Thoracic aorta (tissue), 2 donors: ENCODE measurements around the gene CRCP. TPM values are rescaled to one million over a fixed set of nuclear protein-coding genes. Genes with fewer than 3 reads are reported as not detected.

Experiments
- ATAC-seq: fragments of 150-250 bp; one replicate; pipeline ENCODE4 v1.8.0; 2017; ENCODE audit warnings: low read depth; ENCODE audit not compliant: insufficient number of reproducible peaks, low FRiP score
- DNase-seq: peaks from one replicate; pipeline ENCODE4 v3.0.0-alpha.2; 2020; ENCODE audit warnings: low spot score
- H3K27ac ChIP-seq, 2 donors: fragments of 200-600 bp; sonication (generic); 1 replicate in 1 of 2; 2 replicates in 1 of 2; pipeline ENCODE4 v1.5.1; 2016; ENCODE audit warnings: mild to moderate bottlenecking in 2 of 2, moderate library complexity in 2 of 2
- H3K27me3 ChIP-seq: fragments of 200-600 bp; sonication (generic); replicated peaks from 2 replicates; pipeline ENCODE4 v1.6.0; 2016; ENCODE audit warnings: mild to moderate bottlenecking; ENCODE audit not compliant: insufficient read depth
- H3K36me3 ChIP-seq: fragments of 200-600 bp; sonication (generic); one replicate; pipeline ENCODE4 v1.5.1; 2016
- H3K4me1 ChIP-seq, 2 donors: fragments of 200-600 bp; sonication (generic); 1 replicate in 1 of 2; 2 replicates in 1 of 2; pipeline versions ENCODE4 v1.5.1 to v1.6.0; 2016; ENCODE audit warnings: low read depth in 2 of 2, mild to moderate bottlenecking in 1 of 2; ENCODE audit not compliant: control insufficient read depth in 1 of 2
- H3K4me3 ChIP-seq: fragments of 200-600 bp; sonication (generic); 2 replicates; pipeline ENCODE4 v1.5.1; 2016; ENCODE audit warnings: mild to moderate bottlenecking
- H3K9me3 ChIP-seq: fragments of 200-600 bp; sonication (generic); 2 replicates; pipeline ENCODE4 v1.5.1; 2016
- total RNA-seq, 2 donors: library from RNA; depleted of rRNA; stranded (reverse); fragments of >200 nt; gene quantifications; one replicate each; pipeline versions ENCODE4 v1.1.0 to v1.2.3, GENCODE V29; 2016
- TF ChIP-seq, protein P1 (sequence below): fragments of 200-600 bp; sonication (generic); IDR thresholded peaks from one replicate; pipeline ENCODE4 v1.5.1; 2019; ENCODE audit warnings: antibody characterized with exemption

Gene CRCP
- total RNA-seq, 2 donors from 2014 or later: 32.5 to 43.5 TPM

DNA sequence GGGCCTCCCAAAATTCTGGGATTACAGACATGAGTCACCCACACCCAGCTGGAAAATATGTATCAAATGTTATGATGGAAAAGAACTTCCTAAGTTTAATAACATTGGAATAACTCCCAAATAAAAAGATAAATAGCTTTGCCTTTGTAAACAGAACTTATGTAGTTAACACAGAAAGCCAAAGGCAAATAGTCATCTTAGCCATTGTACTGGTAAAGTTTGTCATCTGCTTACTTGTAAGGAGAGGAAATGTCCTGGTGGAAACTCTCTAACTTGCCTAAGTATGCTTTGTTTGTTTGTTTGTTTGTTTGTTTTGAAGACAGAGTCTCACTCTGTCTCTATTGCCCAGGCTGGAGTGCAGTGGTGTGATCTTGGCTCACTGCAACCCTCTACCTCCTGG lies 66.7 kb downstream of the CRCP start:
- DNase-seq (no peak), ATAC-seq (no peak)
- no peaks in the 10 kb centered on the region for H3K36me3 ChIP-seq
- H3K4me3 ChIP-seq: no peak overlapping the region
- H3K27ac ChIP-seq: no peak overlapping the region
- no peaks in the 10 kb centered on the region for H3K27me3 ChIP-seq
- TF ChIP-seq, protein P1, sequence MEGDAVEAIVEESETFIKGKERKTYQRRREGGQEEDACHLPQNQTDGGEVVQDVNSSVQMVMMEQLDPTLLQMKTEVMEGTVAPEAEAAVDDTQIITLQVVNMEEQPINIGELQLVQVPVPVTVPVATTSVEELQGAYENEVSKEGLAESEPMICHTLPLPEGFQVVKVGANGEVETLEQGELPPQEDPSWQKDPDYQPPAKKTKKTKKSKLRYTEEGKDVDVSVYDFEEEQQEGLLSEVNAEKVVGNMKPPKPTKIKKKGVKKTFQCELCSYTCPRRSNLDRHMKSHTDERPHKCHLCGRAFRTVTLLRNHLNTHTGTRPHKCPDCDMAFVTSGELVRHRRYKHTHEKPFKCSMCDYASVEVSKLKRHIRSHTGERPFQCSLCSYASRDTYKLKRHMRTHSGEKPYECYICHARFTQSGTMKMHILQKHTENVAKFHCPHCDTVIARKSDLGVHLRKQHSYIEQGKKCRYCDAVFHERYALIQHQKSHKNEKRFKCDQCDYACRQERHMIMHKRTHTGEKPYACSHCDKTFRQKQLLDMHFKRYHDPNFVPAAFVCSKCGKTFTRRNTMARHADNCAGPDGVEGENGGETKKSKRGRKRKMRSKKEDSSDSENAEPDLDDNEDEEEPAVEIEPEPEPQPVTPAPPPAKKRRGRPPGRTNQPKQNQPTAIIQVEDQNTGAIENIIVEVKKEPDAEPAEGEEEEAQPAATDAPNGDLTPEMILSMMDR: no peak
- no peaks in the 10 kb centered on the region for H3K9me3 ChIP-seq
- H3K4me1 ChIP-seq: no peaks in the 10 kb centered on the region

DNA sequence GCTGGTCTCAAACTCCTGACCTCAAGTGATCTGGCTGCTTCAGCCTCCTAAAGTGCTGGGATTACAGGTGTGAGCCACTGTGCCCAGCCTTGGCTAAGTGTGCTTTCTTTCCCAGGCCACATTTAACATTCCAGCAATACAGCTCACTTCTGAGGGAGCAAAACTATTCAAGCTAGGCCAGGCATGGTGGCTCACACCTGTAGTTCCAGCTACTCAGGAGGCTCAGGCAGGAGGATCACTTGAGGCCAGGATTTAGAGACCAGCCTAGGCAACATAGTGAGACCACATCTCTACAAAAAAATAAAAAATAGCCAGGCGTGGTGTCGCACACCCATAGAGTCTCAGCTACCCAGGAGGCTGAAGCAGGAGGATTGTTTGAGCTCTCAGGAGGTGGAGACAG lies 67.2 kb downstream of the CRCP start:
- DNase-seq: no peak
- H3K36me3 ChIP-seq: no peaks in the 10 kb centered on the region
- no peaks in the 10 kb centered on the region for H3K4me1 ChIP-seq
- no peaks in the 10 kb centered on the region for H3K9me3 ChIP-seq
- H3K27me3 ChIP-seq: no peaks in the 10 kb centered on the region
- no peak overlapping the region for H3K27ac ChIP-seq
- ATAC-seq: no peak
- H3K4me3 ChIP-seq: no peak overlapping the region
- TF ChIP-seq, protein P1: no peak

- no peaks in the 10 kb centered on the region for H3K4me1 ChIP-seq
- ATAC-seq (no peak), DNase-seq (no peak)
- H3K4me3 ChIP-seq: no peak overlapping the region
- TF ChIP-seq, protein P1: no peak
- no peaks in the 10 kb centered on the region for H3K36me3 ChIP-seq
- no peaks in the 10 kb centered on the region for H3K27me3 ChIP-seq
- H3K9me3 ChIP-seq: no peaks in the 10 kb centered on the region
- H3K27ac ChIP-seq: no peak overlapping the region
Measured at GRCh38 chr7:66182920-66183319, 68.3 kb downstream of the CRCP start.

DNA sequence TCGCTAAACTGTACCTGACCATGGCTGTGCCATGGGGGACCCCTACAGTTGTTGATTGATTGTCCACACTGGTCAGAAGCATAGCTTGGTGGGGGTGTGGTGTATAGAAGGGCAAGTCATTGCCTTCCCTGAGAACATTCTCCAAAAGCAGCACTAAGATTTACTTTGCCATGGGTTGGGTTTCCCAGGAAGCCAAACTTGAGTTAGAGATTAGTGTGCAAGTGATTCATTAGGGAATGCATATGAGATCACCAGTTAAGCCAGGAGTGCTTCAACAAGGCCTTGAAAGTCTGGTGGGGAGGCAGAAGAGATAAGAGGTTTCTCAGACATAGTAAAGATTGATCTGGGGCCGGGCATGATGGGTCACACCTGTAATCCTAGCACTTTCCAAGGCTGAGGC lies 69.1 kb downstream of the CRCP start:
- Histone ChIP-seq H3K36me3 (no peaks in the 10 kb centered on the region), H3K9me3 (no peaks in the 10 kb centered on the region), H3K4me1 (no peaks in the 10 kb centered on the region), H3K4me3 (no peak overlapping the region), H3K27ac (no peak overlapping the region), H3K27me3 (no peaks in the 10 kb centered on the region)
- TF ChIP-seq, protein P1: no peak
- DNase-seq: no peak
- peak; percentile 70 for ATAC-seq

DNA sequence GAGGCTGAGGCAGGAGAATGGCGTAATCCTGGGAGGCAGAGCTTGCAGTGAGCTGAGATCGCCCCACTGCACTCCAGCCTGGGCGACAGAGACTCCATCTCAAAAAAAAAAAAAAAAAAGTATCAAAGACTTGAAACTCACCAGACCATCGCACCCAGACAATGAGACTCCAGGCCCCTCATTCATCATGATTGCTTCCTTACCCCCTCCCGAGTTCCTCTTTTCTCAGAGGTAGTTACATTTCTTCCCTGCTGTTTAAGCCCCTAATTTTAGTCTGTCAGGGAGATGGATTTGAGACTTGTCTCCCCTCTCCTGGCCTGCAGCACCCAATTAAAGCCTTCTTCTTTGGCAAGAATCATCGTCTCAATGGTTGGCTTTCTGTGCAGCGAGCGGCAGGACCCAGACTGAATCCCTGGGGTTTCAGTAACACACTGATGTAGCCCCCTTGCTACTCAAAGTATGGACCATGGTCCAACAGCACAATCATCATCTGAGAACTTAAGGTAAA lies 71.1 kb downstream of the CRCP start:
- no peaks in the 10 kb centered on the region for H3K4me1 ChIP-seq
- ATAC-seq: no peak
- no peaks in the 10 kb centered on the region for H3K36me3 ChIP-seq
- DNase-seq: no peak
- no peaks in the 10 kb centered on the region for H3K9me3 ChIP-seq
- H3K27me3 ChIP-seq: no peaks in the 10 kb centered on the region
- no peak overlapping the region for H3K4me3 ChIP-seq
- no peak overlapping the region for H3K27ac ChIP-seq
- TF ChIP-seq, protein P1: no peak
